Neuronal stem cell (in vitro differentiated cells): ENCODE measurements around the gene IL36G.

ENCODE experiments used
- DNase-seq: peaks from one replicate; pipeline ENCODE4 v3.0.0-alpha.2; 2013; ENCODE audit warnings: low spot score
- H2AFZ ChIP-seq: one replicate; pipeline ENCODE4 v1.6.1; 2013; ENCODE audit warnings: mild to moderate bottlenecking, low read length, inconsistent platforms
- H2AK5ac ChIP-seq: 2 replicates; pipeline ENCODE4 v1.6.1; 2013; ENCODE audit warnings: low read depth, mild to moderate bottlenecking, inconsistent platforms, low read length, moderate library complexity, mixed read lengths
- H2BK120ac ChIP-seq: 2 replicates; pipeline ENCODE4 v1.6.1; 2013; ENCODE audit warnings: low read depth, mild to moderate bottlenecking, inconsistent platforms, low read length, moderate library complexity, mixed read lengths
- H2BK12ac ChIP-seq: one replicate; pipeline ENCODE4 v1.6.1; 2013; ENCODE audit warnings: low read length, inconsistent platforms
- H2BK15ac ChIP-seq: 2 replicates; pipeline ENCODE4 v1.6.1; 2013; ENCODE audit warnings: mild to moderate bottlenecking, low read length, inconsistent platforms, mixed read lengths
- H2BK5ac ChIP-seq: one replicate; pipeline ENCODE4 v1.6.1; 2013; ENCODE audit warnings: inconsistent platforms, mild to moderate bottlenecking, low read length, moderate library complexity
- H3K14ac ChIP-seq: one replicate; pipeline ENCODE4 v1.6.1; 2013; ENCODE audit warnings: low read length, inconsistent platforms
- H3K18ac ChIP-seq: 2 replicates; pipeline ENCODE4 v1.6.1; 2013; ENCODE audit warnings: low read length, inconsistent platforms
- H3K23ac ChIP-seq: 2 replicates; pipeline ENCODE4 v1.6.1; 2013; ENCODE audit warnings: low read depth, mild to moderate bottlenecking, mixed read lengths, low read length, inconsistent platforms; ENCODE audit not compliant: poor library complexity
- H3K27ac ChIP-seq: replicated peaks from 3 replicates; pipeline ENCODE4 v1.5.1; 2013; ENCODE audit warnings: low read length, inconsistent platforms
- H3K27me3 ChIP-seq, 3 experiments: 2 replicates each; pipeline ENCODE4 v1.6.1; 2013; ENCODE audit warnings: low read length in 3 of 3, mild to moderate bottlenecking in 2 of 3, inconsistent platforms in 1 of 3, low read depth in 1 of 3, mixed read lengths in 1 of 3, moderate library complexity in 1 of 3; ENCODE audit not compliant: control insufficient read depth in 3 of 3, insufficient read depth in 3 of 3
- H3K36me3 ChIP-seq, 2 donors: replicated peaks in 1 of 2; 2 replicates each; pipeline ENCODE4 v1.6.1; 2013; ENCODE audit warnings: low read length in 2 of 2; ENCODE audit not compliant: control insufficient read depth in 2 of 2, insufficient read depth in 2 of 2
- H3K4ac ChIP-seq: 2 replicates; pipeline ENCODE4 v1.6.1; 2013; ENCODE audit warnings: inconsistent platforms, mild to moderate bottlenecking, low read length, moderate library complexity
- H3K4me1 ChIP-seq, 2 donors: 1 replicate in 1 of 2; 2 replicates in 1 of 2; pipeline ENCODE4 v1.6.1; 2013; ENCODE audit warnings: low read length in 2 of 2, low read depth in 1 of 2; ENCODE audit not compliant: control insufficient read depth in 2 of 2, insufficient read depth in 1 of 2
- H3K4me2 ChIP-seq: one replicate; pipeline ENCODE4 v1.6.1; 2013; ENCODE audit warnings: mild to moderate bottlenecking, low read length, inconsistent platforms; ENCODE audit not compliant: insufficient read depth, poor library complexity, severe bottlenecking
- H3K4me3 ChIP-seq, 2 donors: 2 replicates each; pipeline ENCODE4 v1.5.1; 2013; ENCODE audit warnings: low read length in 2 of 2, mild to moderate bottlenecking in 2 of 2, inconsistent platforms in 1 of 2, moderate library complexity in 1 of 2
- H3K79me1 ChIP-seq: one replicate; pipeline ENCODE4 v1.6.1; 2013; ENCODE audit warnings: low read depth, mild to moderate bottlenecking, inconsistent platforms, low read length, moderate library complexity
- H3K9ac ChIP-seq: one replicate; pipeline ENCODE4 v1.6.1; 2013; ENCODE audit warnings: mild to moderate bottlenecking, low read depth, low read length, inconsistent platforms; ENCODE audit not compliant: poor library complexity
- H3K9me3 ChIP-seq, 2 donors: replicated peaks in 1 of 2; 2 replicates each; pipeline versions ENCODE3 to v1.6.1; 2013; ENCODE audit warnings: low read length in 2 of 2, mild to moderate bottlenecking in 2 of 2, inconsistent platforms in 1 of 2, low read depth in 1 of 2, mixed read lengths in 1 of 2, moderate library complexity in 1 of 2; ENCODE audit not compliant: control insufficient read depth in 2 of 2, insufficient read depth in 1 of 2
- H4K8ac ChIP-seq: one replicate; pipeline ENCODE4 v1.6.1; 2013; ENCODE audit warnings: low read depth, mild to moderate bottlenecking, inconsistent platforms, low read length, moderate library complexity
- H4K91ac ChIP-seq: one replicate; pipeline ENCODE4 v1.6.1; 2013; ENCODE audit warnings: low read length, low read depth, mild to moderate bottlenecking, inconsistent platforms; ENCODE audit not compliant: poor library complexity
- WGBS, 2 donors: extraction: QIAGEN DNeasy Blood & Tissue Kit; methylation state at CpG; one replicate each; pipeline ENCODE4 v1.1.7; 2013; ENCODE audit warnings: missing lambda C conversion rate in 2 of 2, mixed read lengths in 1 of 2; ENCODE audit not compliant: insufficient read length in 2 of 2, insufficient replicate concordance in 1 of 2; ENCODE audit errors: extremely low coverage in 2 of 2; 5-methylcytosine and 5-hydroxymethylcytosine counted together

IL36G gene

GRCh38 chr2:112972423-112973086 is 5.3 kb upstream of the IL36G start:
- Histone ChIP-seq H3K27ac (no peak overlapping the region), H3K18ac (no peak overlapping the region), H3K14ac (no peak overlapping the region), H4K91ac (no peak overlapping the region), H2BK15ac (no peak overlapping the region), H3K4ac (no peak overlapping the region), H3K9me3 (no peaks in the 10 kb centered on the region), H3K23ac (no peak overlapping the region), H3K4me2 (no peak overlapping the region), H3K27me3 (peaks cover 0 to 11% (median 0%) of the 10 kb centered on the region in 3 experiments), H2BK12ac (no peak overlapping the region), H3K4me1 (no peaks in the 10 kb centered on the region), H3K36me3 (no peaks in the 10 kb centered on the region), H2AFZ (no peak overlapping the region), H3K79me1 (no peaks in the 10 kb centered on the region), H2AK5ac (no peak overlapping the region), H4K8ac (no peak overlapping the region), H2BK120ac (no peak overlapping the region), H3K9ac (no peak overlapping the region), H3K4me3 (no peak overlapping the region), H2BK5ac (no peak overlapping the region)
- WGBS, 2 donors = no CpG with 5 or more reads among the region's 5 CpGs
- DNase-seq = no peak

- Histone ChIP-seq H3K79me1 (no peaks in the 10 kb centered on the region), H3K4ac (no peak overlapping the region), H4K91ac (no peak overlapping the region), H3K9ac (no peak overlapping the region), H3K4me2 (no peak overlapping the region), H4K8ac (no peak overlapping the region), H3K4me1 (no peaks in the 10 kb centered on the region), H3K14ac (no peak overlapping the region), H3K36me3 (no peaks in the 10 kb centered on the region), H2BK5ac (no peak overlapping the region), H3K4me3 (no peak overlapping the region), H3K27ac (no peak overlapping the region), H2BK12ac (no peak overlapping the region), H3K27me3 (peaks cover 0 to 11% (median 0%) of the 10 kb centered on the region in 3 experiments), H3K18ac (no peak overlapping the region), H2AK5ac (no peak overlapping the region), H2BK15ac (no peak overlapping the region), H3K23ac (no peak overlapping the region), H2BK120ac (no peak overlapping the region), H2AFZ (no peak overlapping the region), H3K9me3 (no peaks in the 10 kb centered on the region)
- WGBS, 2 donors = no CpG with 5 or more reads among the region's 2 CpGs
- no peak for DNase-seq
These were observed 4.7 kb upstream of the IL36G start for GRCh38 chr2:112973156-112973555.

- Histone ChIP-seq H3K79me1 (no peaks in the 10 kb centered on the region), H2BK5ac (no peak overlapping the region), H2AK5ac (no peak overlapping the region), H2BK15ac (no peak overlapping the region), H3K27ac (no peak overlapping the region), H3K18ac (no peak overlapping the region), H3K14ac (no peak overlapping the region), H3K23ac (no peak overlapping the region), H3K4me2 (no peak overlapping the region), H3K4me3 (no peak overlapping the region), H3K4ac (no peak overlapping the region), H3K36me3 (no peaks in the 10 kb centered on the region), H2BK120ac (no peak overlapping the region), H3K4me1 (no peaks in the 10 kb centered on the region), H2BK12ac (no peak overlapping the region), H3K9ac (no peak overlapping the region), H3K9me3 (no peaks in the 10 kb centered on the region), H4K8ac (no peak overlapping the region), H4K91ac (no peak overlapping the region), H2AFZ (no peak overlapping the region), H3K27me3 (peaks cover 0 to 6% (median 0%) of the 10 kb centered on the region in 3 experiments)
- no CpG with 5 or more reads among the region's 1 CpG for WGBS, 2 donors
- DNase-seq = no peak
These were observed 1.9 kb downstream of the IL36G start for GRCh38 chr2:112979731-112980130.

- Histone ChIP-seq H3K4me3 (no peak overlapping the region), H3K79me1 (no peaks in the 10 kb centered on the region), H3K14ac (no peak overlapping the region), H2AFZ (no peak overlapping the region), H2BK120ac (no peak overlapping the region), H3K9ac (no peak overlapping the region), H2BK12ac (no peak overlapping the region), H3K4me2 (no peak overlapping the region), H3K4me1 (no peaks in the 10 kb centered on the region), H3K27me3 (peaks cover 0 to 9% (median 0%) of the 10 kb centered on the region in 3 experiments), H2BK15ac (no peak overlapping the region), H3K23ac (no peak overlapping the region), H3K18ac (no peak overlapping the region), H4K91ac (no peak overlapping the region), H3K4ac (no peak overlapping the region), H4K8ac (no peak overlapping the region), H3K9me3 (no peaks in the 10 kb centered on the region), H2AK5ac (no peak overlapping the region), H2BK5ac (no peak overlapping the region), H3K36me3 (no peaks in the 10 kb centered on the region), H3K27ac (no peak overlapping the region)
- no CpG with 5 or more reads among the region's 1 CpG for WGBS, 2 donors
- no peak for DNase-seq
These were observed 2.7 kb downstream of the IL36G start for GRCh38 chr2:112980537-112980936.
